CD4-positive, alpha-beta T cell (primary cell): ENCODE results near the gene ADGRL3. TPM values are rescaled to one million over a fixed set of nuclear protein-coding genes. Genes with fewer than 3 reads are reported as not detected.

Experiments
- ATAC-seq: fragments of 200-7000 bp; cut with Tn5 transposase; one replicate; pipeline ENCODE4 v1.10.0; 2022; ENCODE audit warnings: mild to moderate bottlenecking; ENCODE audit not compliant: poor library complexity
- CTCF ChIA-PET: fragments of 350-600 bp; sonication (Branson Sonifier 250); formaldehyde crosslinking; loops from one replicate; lab custom pipeline; 2021; ENCODE audit warnings: antibody characterized with exemption, inconsistent platforms; lab: Charles Lee
- POLR2A ChIA-PET: fragments of 350-600 bp; sonication (Branson Sonifier 250); formaldehyde crosslinking; loops from one replicate; lab custom pipeline; 2021; ENCODE audit warnings: antibody characterized with exemption, inconsistent platforms; lab: Charles Lee
- DNase-seq, 14 experiments: peaks; one replicate each; pipeline ENCODE4 v3.0.0-alpha.2; 2013 to 2020; ENCODE audit warnings: mixed read lengths in 2 of 14
- H3K27ac ChIP-seq, 2 donors: one replicate each; pipeline versions ENCODE4 v1.5.1 to v1.7.0; 2013; ENCODE audit warnings: low read length in 2 of 2, low read depth in 1 of 2, mild to moderate bottlenecking in 1 of 2
- H3K27me3 ChIP-seq, 2 experiments: 1 replicate in 1 of 2; 2 replicates in 1 of 2; pipeline versions ENCODE4 v1.6.1 to v1.7.0; 2013; ENCODE audit warnings: low read length in 2 of 2, control low read depth in 1 of 2, mild to moderate bottlenecking in 1 of 2, moderate library complexity in 1 of 2; ENCODE audit not compliant: insufficient read depth in 2 of 2, control insufficient read depth in 1 of 2
- H3K36me3 ChIP-seq: one replicate; pipeline ENCODE4 v1.6.1; 2013; ENCODE audit warnings: low read length, control low read depth; ENCODE audit not compliant: insufficient read depth
- H3K4me1 ChIP-seq: one replicate; pipeline ENCODE4 v1.6.1; 2013; ENCODE audit warnings: low read length, control low read depth; ENCODE audit not compliant: insufficient read depth
- H3K4me3 ChIP-seq: one replicate; pipeline ENCODE4 v1.5.1; 2013; ENCODE audit warnings: mild to moderate bottlenecking, low read length, moderate library complexity
- H3K9me3 ChIP-seq, 2 experiments: 1 replicate in 1 of 2; 2 replicates in 1 of 2; pipeline versions ENCODE4 v1.6.1 to v1.7.0; 2013; ENCODE audit warnings: low read length in 2 of 2, mild to moderate bottlenecking in 2 of 2, control low read depth in 1 of 2, moderate library complexity in 1 of 2; ENCODE audit not compliant: control insufficient read depth in 1 of 2, insufficient read depth in 1 of 2
- H3K27ac Mint-ChIP-seq: one replicate; pipeline ENCODE4 v1.8.0; 2020; ENCODE audit warnings: mixed read lengths
- H3K27me3 Mint-ChIP-seq: one replicate; pipeline ENCODE4 v1.8.0; 2021; ENCODE audit warnings: mixed read lengths
- H3K36me3 Mint-ChIP-seq: one replicate; pipeline ENCODE4 v1.8.0; 2021; ENCODE audit warnings: low read depth, mixed read lengths
- H3K4me1 Mint-ChIP-seq: one replicate; pipeline ENCODE4 v1.8.0; 2021; ENCODE audit warnings: low read depth, mixed read lengths
- H3K4me3 Mint-ChIP-seq: one replicate; pipeline ENCODE4 v1.8.0; 2020; ENCODE audit warnings: mild to moderate bottlenecking, mixed read lengths
- H3K9me3 Mint-ChIP-seq: one replicate; pipeline ENCODE4 v1.8.0; 2020; ENCODE audit warnings: mixed read lengths
- CTCF ChIP-seq: fragments of 200-600 bp; IDR thresholded peaks from one replicate; pipeline ENCODE4 v1.8.0; 2022; ENCODE audit warnings: antibody characterized with exemption, mild to moderate bottlenecking
- intact Hi-C, 2 experiments: fragments of 100-400 bp; cut with DNase I in 1 of 2; cut with micrococcal nuclease in 1 of 2; formaldehyde crosslinking; loops; one replicate each; pipeline versions ENCODE4 v1.15.1 to v1.9.0; 2023 to 2025; cut with DNase I, micrococcal nuclease
- total RNA-seq, 174 experiments: library from RNA in 2 of 174; stranded (reverse) in 2 of 174; gene quantifications; one replicate each; pipeline ENCODE4 v1.2.3 and lab custom pipeline; 2021 to 2026

ADGRL3 gene
- total RNA-seq, 2 experiments from 2014 or later, result not detected

- H3K4me1 Mint-ChIP-seq, result no peaks in the 10 kb centered on the region
- ChIA-PET POLR2A (no interaction called here), CTCF (no interaction called here)
- H3K9me3 Mint-ChIP-seq, result peaks cover 9% of the 10 kb centered on the region
- H3K4me3 ChIP-seq, result no peak overlapping the region
- no peak overlapping the region for H3K27ac ChIP-seq
- intact Hi-C loops, result no loop called here
- H3K27me3 ChIP-seq, result no peaks in the 10 kb centered on the region
- H3K27me3 Mint-ChIP-seq, result no peaks in the 10 kb centered on the region
- H3K27ac Mint-ChIP-seq, result no peak overlapping the region
- TF ChIP-seq CTCF, result no peak
- H3K36me3 Mint-ChIP-seq, result no peaks in the 10 kb centered on the region
- no peaks in the 10 kb centered on the region for H3K9me3 ChIP-seq
- no peaks in the 10 kb centered on the region for H3K36me3 ChIP-seq
- ATAC-seq (no peak), DNase-seq (no peak)
- no peak overlapping the region for H3K4me3 Mint-ChIP-seq
- no peaks in the 10 kb centered on the region for H3K4me1 ChIP-seq
These were observed 837.4 kb downstream of the ADGRL3 start for GRCh38 chr4:62037571-62037970.

DNA sequence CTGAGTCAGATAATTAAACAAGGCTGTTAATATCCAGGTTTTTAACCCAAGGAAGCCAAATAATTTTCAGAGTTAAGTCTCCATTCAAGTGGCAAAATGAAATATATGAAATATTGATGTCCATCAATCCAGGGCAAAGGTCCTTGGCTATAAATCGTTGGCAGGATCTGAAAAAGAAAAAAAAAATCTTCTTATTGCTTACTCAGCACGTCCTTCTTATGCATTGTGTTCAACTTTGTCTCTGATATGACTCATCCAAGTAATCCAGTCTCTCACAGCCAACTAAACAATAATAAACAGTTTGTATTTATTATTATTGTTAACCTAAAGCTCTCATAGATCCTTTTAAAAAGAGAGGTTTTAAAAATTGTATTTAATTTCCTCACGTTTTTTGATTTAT, 851.2 kb downstream of the ADGRL3 start:
- Histone ChIP-seq H3K27me3 (no peaks in the 10 kb centered on the region), H3K9me3 (peaks cover 0 to 5% of the 10 kb centered on the region in 2 experiments), H3K4me1 (no peaks in the 10 kb centered on the region), H3K4me3 (no peak overlapping the region), H3K36me3 (no peaks in the 10 kb centered on the region), H3K27ac (no peak overlapping the region)
- TF ChIP-seq CTCF, result no peak
- Mint-ChIP-seq H3K9me3 (no peaks in the 10 kb centered on the region), H3K4me1 (no peaks in the 10 kb centered on the region), H3K36me3 (no peaks in the 10 kb centered on the region), H3K4me3 (no peak overlapping the region), H3K27me3 (no peaks in the 10 kb centered on the region), H3K27ac (no peak overlapping the region)
- ATAC-seq (no peak), DNase-seq (no peak)
- POLR2A ChIA-PET, result no interaction called here
- CTCF ChIA-PET, result no interaction called here
- intact Hi-C loops, result no loop called here

DNA sequence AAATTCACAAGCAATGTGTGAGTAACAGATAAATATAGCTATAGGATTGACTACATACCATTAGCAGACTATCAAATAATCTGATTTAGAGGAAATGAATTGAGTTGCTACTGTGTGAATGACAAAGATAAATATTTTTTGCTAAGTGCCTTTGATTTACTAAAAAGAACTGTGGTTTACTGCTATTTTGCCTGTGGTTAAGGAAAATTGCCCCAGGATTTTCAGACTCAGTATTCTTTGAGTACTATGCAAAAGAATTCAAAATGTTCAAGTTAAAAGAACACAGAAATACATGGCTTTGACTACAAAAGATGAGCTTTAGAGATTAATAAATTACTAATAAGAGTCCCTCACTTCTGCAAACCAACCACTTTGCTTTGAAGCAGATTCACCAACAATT, 853.8 kb downstream of the ADGRL3 start:
- no peak for ATAC-seq
- H3K36me3 Mint-ChIP-seq, result no peaks in the 10 kb centered on the region
- H3K36me3 ChIP-seq, result no peaks in the 10 kb centered on the region
- H3K4me3 ChIP-seq, result no peak overlapping the region
- no peak overlapping the region for H3K27ac ChIP-seq
- intact Hi-C loops, result no loop called here
- POLR2A ChIA-PET, result no interaction called here
- H3K4me1 ChIP-seq, result no peaks in the 10 kb centered on the region
- no peaks in the 10 kb centered on the region for H3K9me3 Mint-ChIP-seq
- TF ChIP-seq CTCF, result no peak
- no peaks in the 10 kb centered on the region for H3K9me3 ChIP-seq
- no peak overlapping the region for H3K4me3 Mint-ChIP-seq
- H3K27ac Mint-ChIP-seq, result no peak overlapping the region
- CTCF ChIA-PET, result no interaction called here
- H3K27me3 Mint-ChIP-seq, result no peaks in the 10 kb centered on the region
- no peak for DNase-seq
- H3K27me3 ChIP-seq, result no peaks in the 10 kb centered on the region
- no peaks in the 10 kb centered on the region for H3K4me1 Mint-ChIP-seq
